Activated CD4-positive, alpha-beta T cell treated with anti-CD3 and anti-CD28 coated beads for 1 hour (primary cell): ENCODE results near the gene PLOD2.

ENCODE experiments used
- DNase-seq: peaks from one replicate; pipeline ENCODE4 v3.0.0-alpha.2; 2020

Gene PLOD2

GRCh38 chr3:146092230-146092629 lies 68.8 kb downstream of the PLOD2 start:
- no peak for DNase-seq

- no peak for DNase-seq
Measured at GRCh38 chr3:146091397-146091796, 69.6 kb downstream of the PLOD2 start.

- no peak for DNase-seq
Measured at GRCh38 chr3:146090521-146090920, 70.5 kb downstream of the PLOD2 start.

GRCh38 chr3:146088840-146089239 lies 72.1 kb downstream of the PLOD2 start:
- no peak for DNase-seq

- no peak for DNase-seq
Measured at GRCh38 chr3:146087116-146087515, 73.9 kb downstream of the PLOD2 start.

GRCh38 chr3:146086211-146086610 lies 74.8 kb downstream of the PLOD2 start:
- no peak for DNase-seq

GRCh38 chr3:146085678-146086077 lies 75.3 kb downstream of the PLOD2 start:
- DNase-seq, result no peak

- DNase-seq, result no peak
Measured at GRCh38 chr3:146080578-146080977, 80.4 kb downstream of the PLOD2 start.

GRCh38 chr3:146078031-146078430 lies 83.0 kb downstream of the PLOD2 start:
- no peak for DNase-seq

- DNase-seq, result no peak
Measured at GRCh38 chr3:146077181-146077580, 83.8 kb downstream of the PLOD2 start.

GRCh38 chr3:146072824-146073223 lies 88.2 kb downstream of the PLOD2 start:
- no peak for DNase-seq

- no peak for DNase-seq
Measured at GRCh38 chr3:146072061-146072460, 88.9 kb downstream of the PLOD2 start.

GRCh38 chr3:146071632-146072031 lies 89.4 kb downstream of the PLOD2 start:
- DNase-seq, result no peak

GRCh38 chr3:146067048-146067447 lies 93.9 kb downstream of the PLOD2 start:
- no peak for DNase-seq

GRCh38 chr3:146065573-146066006 lies 95.4 kb downstream of the PLOD2 start:
- DNase-seq, result no peak

GRCh38 chr3:146058241-146058640 lies 102.7 kb downstream of the PLOD2 start:
- no peak for DNase-seq

GRCh38 chr3:146052791-146053310 lies 108.1 kb downstream of the PLOD2 start:
- DNase-seq, result no peak

- DNase-seq, result no peak
Measured at GRCh38 chr3:146052056-146052790, 108.8 kb downstream of the PLOD2 start.

GRCh38 chr3:146050691-146051090 lies 110.3 kb downstream of the PLOD2 start:
- DNase-seq, result no peak

- no peak for DNase-seq
Measured at GRCh38 chr3:146047485-146047884, 113.5 kb downstream of the PLOD2 start.

- no peak for DNase-seq
Measured at GRCh38 chr3:146044046-146044445, 116.9 kb downstream of the PLOD2 start.

- no peak for DNase-seq
Measured at GRCh38 chr3:146040630-146041029, 120.4 kb downstream of the PLOD2 start.

- DNase-seq, result no peak
Measured at GRCh38 chr3:146037697-146038096, 123.3 kb downstream of the PLOD2 start.

- DNase-seq, result no peak
Measured at GRCh38 chr3:146036281-146036680, 124.7 kb downstream of the PLOD2 start.

- no peak for DNase-seq
Measured at GRCh38 chr3:146035366-146035765, 125.6 kb downstream of the PLOD2 start.
